HS-5 (cell line): ENCODE measurements around the gene LENEP.

ENCODE experiments used
- DNase-seq: peaks from one replicate; pipeline ENCODE4 v3.0.0-alpha.2; 2012; ENCODE audit warnings: low read depth

Gene LENEP

DNA sequence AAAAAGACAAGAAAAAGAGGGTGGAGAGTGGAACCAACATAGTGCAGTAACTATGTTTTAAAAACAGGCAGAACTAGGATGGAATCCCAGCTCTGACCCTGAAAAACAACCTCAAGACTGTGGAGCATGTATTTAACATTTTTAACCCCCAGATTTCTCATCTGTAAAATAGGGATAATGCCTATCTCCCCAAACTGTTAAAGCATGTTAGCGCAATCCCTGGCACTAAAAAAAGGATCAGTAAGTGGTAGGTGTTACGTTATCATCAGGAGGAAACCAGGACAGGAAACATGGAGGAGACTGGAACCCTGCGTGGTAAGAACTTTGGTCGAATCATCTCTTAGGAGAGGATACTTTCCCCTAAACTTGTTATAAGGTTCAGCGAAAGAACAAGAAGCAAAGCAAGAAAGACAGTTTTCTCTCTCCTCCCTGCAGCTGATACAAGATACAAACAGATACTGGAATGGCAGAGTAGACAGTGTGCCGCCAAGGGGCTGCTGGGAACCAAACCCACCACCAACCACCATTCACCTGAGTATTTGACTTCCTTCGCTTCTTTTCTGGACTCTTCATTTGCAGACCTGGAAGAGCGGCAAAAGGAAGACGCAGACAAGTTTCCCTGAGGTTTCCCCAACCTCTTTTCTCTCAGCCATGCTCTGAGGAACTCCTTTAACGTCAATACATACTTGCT is 32.8 kb upstream of the LENEP start:
- DNase-seq: no peak

DNA sequence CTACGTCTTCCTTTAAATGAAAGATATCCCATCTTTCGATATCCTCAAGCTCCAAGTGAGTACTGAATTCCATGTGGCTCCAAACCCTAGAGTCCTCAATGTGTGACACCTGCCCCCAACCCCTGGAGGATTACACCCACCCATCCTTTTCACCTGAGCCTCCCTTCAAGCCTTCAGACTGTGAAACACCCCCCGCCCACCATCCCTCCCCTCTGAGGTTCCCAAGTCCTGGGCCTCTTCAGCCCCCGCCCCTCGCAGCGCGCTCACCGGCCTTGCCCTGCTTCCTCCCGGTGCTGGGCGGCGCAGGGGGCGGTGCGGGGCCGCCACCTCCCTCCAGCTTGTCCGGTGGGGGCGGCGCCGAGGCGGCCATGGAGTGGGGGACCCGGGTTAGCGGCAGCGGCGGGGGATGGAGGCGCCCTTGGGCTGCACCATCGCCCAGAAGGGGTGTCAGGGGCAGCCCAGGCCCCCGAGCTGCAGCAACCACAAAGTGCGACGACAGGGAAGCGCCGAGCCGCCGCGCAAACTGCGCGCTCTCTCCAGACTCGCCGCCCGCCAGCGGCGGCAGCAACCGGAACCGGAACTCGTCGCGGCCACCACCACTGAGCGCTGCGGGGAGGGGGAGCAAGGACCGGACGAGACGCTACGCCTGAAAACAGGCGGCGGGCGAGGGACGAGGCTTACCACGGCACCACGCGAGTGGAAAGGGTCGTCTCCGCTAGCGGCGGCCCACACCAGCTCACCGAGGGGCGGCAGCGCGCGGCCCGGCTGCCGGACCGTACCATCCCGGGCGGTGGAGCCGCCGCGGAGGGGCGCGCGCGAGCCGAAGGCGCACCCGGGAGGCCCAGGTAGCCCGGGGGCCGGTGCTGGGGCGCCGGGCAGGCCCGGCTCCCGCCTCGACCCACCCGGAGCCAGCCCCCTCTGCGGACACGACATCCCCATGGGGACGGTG is 31.9 kb upstream of the LENEP start, which contains the start of gene PYGO2:
TSS of gene PYGO2 (minus strand) at position 576 of the 949 bp plus-strand sequence. CDS start at position 370, 206 bp downstream.
- DNase-seq: no peak

DNA sequence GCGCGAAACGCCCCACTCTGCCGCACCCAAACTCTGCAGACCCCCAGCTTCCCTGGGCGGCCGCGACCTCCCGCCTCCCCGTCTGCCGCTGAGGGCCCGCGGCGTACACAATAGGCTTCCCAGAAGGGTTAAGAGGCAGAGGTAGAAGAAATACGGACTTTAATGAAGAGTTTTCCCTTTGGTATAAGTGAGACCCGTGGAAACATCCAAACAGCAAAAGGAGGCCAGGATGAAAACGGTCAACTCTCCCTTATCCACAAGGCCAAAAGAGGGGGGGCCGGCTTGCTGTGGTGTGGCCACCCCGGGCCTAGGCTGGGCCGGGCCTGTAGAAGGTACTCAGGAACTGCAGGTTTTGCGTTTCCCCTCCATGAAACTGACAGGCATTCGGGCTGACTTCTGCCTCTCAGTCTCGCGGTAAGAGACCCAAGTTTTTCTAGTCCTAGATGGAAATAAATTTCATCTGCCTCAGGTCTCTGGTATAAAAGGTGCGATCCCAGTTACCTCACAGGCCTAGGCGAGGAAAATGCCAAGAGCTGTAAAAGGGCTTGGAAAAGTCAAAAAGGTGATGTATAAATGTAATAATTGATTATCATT is 31.1 kb upstream of the LENEP start:
- DNase-seq: no peak

DNA sequence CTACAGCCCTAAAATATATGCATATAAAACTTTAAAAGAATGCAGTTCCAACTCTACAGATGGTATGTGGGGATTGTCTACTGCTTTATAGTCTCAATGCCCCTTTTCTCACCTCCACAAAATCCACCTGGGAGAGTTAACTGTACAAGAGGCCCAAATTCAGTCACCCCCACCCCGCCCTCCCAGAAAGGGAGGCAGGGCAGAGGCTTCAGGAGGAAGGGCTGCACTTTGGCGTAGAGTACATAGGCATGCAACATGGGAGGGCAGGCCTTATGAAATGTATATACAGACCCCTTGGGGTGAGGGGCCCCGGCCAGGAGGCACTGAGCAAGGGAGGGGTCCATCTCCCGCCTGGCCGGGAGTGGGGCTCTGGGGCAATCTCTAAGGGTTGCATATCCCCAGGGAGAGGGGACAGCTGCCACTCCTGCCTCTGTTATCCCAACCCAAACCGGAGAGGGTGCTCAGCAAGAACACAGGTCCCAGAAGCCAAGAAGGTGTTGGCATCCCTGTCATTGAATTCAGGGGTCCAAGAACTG is 30.5 kb upstream of the LENEP start:
- no peak for DNase-seq

DNA sequence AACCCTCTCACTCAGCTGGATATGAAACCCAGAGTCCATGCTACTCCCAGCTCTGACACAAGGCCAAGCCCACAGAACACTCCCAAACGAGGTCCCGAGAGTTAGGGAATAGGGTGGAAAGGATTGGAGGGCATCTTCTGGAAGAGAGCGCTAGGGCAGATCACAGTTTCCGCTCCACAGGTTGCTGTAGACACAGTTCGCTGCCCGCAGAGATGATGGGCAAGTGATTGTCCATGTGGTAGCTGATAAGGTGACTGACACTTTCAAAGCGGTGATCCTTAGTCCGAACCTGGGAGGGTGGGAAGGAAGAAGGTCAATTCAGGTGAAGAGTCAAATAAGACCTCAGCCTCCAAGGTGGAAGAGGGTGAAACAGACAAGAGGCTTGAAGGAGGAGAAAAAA is 29.7 kb upstream of the LENEP start:
- DNase-seq: no peak

DNA sequence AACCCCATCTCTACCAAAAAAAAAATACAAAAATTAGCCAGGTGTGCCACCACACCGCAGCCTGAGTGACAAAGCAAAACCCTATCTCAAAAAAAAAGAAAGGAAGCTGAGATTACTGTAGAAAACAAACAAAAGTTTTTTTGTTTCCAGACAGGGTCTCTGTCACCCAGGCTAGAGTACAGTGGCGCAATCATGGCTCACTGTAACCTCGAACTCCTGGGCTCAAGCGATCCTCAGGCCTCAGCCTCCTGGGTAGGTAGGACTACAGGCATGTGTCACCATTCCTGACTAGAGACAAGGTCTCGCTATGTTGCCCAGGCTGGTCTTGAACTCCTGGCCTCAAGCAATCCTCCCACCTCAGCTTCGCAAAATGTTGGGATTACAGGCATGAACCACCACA is 29.0 kb upstream of the LENEP start:
- no peak for DNase-seq

DNA sequence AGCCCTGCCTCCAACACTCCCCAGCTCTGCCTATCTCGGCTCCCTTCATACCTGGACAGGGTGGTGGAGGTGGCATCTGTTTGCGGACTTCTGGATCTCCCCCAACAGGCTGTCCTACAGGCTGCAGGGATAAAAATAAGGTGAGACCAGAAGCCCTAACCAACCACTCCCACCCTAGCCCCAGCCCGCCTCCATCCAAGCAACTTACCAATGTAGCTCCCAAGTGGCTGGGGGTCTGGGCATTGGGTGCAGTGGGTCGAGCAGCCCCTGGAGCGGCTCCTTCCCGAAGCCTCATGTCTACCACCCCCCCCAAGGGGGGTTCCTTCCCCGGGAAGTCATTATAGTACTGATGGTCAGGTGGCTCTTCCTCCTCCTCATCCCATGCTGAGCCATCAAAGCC is 27.3 kb upstream of the LENEP start:
- DNase-seq: no peak

DNA sequence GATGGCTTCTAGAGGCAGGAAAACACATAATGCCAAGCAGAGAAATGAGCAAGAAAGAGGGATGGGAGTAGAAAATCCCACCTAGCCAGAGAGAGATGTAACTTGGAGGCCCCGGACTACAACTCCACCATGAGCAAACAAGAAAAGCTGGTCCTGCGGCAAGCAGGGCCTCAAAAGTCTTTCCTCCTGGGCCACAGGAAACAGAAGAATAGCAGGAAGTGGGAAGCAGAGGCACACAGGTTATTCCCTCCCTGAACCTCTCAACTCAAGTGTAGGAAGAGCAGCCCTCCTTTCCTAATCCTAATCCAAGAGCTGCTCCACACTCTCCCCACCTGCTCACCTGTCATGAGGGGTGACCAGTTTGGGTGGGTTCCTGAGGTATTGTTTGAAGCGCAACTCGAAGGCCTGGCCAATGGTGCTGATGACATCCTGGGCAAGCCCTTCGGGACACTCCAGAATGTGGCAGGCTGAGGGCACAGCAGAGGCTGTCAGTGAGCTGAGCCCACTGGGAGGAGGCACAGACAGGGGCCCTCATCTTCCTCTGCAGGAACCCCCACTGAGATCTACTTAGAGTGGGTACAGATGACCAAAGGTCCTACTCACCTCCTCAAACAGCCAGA is 25.9 kb upstream of the LENEP start:
- no peak for DNase-seq

DNA sequence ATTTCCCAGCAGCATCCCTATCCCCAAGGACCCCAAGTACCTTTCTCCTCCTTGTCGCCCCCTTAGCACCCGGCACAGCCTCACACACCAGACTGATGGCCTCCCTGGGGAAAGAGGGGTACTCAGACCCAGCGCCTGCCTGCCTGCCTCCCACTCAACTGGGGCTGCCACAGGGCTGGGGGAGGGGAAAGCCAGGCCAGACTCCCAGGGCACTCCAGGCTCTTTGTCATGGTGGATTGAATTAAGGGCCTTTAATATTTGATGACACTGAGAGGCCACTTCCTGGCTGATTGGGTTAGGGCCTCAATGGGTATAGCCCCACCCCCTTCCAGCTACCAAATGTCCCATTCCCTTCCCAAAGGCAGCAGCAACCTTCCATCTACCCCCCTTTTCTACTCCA is 24.7 kb upstream of the LENEP start:
- no peak for DNase-seq

DNA sequence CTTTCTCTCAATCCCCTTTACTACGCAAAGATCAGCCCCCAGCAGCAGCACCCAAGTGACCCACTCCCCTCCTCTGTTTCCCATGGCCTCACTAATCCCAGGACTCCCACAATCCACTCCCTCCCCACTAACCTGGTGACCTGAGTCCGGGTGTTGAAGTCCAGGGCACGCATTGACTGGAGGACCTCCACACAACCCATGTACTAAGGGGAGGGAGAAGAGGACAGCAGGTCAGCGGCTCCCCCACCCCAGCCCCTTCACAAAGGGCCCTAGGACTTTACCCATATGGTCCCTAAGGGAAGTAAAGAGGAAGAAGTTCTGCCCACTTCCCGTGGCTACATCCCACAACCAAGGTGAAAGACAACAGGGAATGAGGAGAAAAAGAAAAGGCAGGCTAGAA is 24.1 kb upstream of the LENEP start:
- DNase-seq: no peak

DNA sequence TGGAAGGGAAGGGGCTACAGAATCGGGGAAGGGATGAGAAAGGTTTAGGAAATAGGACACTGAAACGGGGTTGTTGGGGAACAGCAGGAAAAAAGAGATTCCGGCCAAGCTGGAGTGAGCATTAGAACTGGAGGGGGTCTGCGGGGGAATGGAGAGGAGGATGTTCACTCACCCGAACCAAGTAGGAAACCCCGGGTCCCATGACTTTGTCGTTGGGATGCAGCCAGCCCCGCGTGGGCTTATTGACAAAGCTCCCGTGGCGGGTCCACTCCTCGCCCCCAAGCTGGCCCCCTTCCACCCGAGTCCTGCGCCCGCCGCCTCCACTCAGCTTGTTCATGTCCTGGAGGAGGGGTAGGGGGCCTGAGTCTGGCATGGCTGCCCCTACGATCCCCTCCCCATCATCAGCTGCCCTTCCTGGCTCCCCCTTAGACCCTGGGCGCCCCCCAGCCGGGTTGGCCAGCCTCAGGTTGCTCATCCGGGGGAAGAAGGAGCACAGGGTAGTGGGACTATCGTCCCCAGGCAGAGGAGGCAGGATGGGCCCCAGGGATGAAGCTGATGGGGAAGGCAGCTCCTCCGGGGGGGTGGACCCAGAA is 23.4 kb upstream of the LENEP start:
- no peak for DNase-seq

DNA sequence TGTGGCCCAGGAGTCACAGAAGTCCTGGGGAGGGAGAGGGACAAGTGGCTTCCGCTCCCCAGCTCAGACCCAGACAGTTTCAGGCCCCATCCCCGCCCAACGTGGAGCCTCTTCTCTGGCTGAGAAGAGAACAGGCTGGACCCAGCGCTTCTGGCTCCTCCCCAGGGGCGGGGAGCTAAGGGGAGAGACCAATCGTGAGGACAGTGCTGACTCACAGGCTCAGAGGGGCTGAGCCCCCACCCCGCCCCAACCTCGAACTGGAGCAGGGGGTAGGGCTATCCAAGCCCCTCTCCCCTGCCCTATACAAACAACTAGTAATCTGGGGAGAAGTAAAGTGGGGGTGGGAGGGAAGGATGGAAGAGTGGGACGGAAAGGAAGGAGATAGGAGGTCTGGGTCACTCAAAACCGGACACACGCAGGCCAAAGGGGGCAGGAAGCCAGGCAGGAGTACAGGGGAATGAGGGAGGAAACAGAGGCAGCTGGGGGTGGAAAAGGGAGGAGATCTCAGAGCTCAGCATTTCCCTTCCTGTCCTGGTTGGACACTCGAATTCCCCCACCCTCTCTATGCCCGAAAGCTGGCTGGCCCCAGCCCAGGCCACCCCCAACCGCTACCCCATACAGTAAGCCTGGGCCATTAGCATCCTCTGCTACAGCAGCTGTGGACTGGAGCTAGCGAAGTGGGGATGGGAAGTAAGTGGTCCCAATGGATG is 22.6 kb upstream of the LENEP start, which contains the start of gene SHC1:
TSS of gene SHC1 (minus strand) at position 117 of the 710 bp plus-strand sequence. CDS start 221 bp downstream, outside the sequence.
- DNase-seq: peak; percentile 82

DNA sequence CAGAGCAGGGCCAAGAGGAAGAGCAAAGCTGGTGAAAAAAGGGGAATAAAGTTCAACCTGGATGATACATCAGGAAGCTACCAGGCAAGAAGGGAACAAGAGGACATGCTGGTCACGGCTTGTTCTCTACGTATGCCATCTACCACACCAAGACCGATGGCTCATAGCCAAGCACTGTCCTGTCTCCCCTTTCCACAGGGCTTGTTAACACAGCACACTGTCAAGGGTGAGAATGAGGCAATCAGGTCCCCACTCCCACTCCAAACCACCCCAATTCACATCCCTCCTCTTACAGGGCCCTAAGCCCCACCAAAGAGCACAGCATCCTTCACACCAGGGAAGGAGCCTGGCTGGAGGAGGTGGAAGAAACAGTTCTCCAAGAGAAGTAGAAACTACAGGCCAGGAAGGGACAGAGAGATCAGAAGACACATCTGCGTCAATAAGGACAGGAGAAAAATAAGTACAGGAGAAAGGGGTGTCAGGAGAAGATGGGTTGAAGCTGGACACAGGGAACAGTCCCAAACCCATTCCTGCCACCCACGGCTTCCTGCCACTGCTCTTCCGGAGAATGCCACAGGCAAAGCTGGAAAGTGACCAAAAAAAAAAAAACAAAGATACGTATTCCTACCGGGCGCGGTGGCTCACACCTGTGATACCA is 21.9 kb upstream of the LENEP start:
- no peak for DNase-seq

DNA sequence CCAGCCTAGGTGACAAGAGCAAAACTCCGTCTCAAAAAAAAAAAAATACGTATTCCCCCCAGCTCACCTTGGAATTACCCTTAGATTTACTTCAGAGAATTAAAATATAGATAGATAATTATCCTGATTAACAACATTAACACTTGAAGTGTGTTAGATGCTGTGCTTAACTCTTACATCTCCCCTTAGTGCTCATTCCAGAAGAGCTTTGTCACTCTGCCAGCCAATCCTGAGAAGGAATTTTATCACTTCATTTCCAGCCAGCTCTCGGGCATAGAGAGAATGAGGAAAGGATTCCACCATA is 21.2 kb upstream of the LENEP start:
- DNase-seq: no peak

DNA sequence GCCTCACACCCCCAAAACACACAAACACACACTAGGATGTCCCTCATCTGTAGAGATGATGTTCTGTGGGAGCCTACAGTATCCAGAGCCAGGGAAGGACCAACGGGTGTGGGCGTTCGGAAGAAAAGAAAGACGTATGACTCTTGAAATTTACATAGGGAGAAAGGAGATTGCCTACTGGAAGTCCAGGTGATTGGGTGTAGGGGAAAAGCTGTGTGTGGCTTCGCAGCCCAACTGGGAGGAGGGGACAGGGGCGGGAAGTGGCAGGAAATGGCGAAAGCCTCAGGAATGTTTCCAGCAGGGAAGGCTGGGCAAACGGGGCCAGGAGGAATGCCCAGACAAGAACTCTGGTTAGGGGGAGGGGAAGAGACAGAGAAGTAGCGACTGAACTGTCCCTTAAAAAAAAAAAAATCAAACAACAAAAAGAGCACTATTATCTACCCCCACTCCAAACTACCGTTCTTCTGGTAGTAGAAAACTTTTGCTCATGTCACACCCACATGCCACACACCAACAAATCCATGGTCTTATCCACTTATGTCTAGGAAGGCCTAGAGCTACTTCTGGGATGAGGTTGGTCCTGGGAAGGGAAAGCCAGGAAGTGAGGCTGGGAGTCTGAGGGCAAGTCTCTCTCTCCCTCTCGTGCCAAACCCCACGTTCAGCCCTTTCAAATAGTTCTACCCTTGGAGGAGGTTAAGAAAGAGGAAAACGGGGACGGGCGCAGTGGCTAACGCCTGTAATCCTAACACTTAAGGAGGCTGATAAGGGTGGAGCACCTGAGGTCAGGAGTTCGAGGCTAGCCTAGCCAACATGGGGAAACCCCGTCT is 20.7 kb upstream of the LENEP start:
- DNase-seq: peak; percentile 93

DNA sequence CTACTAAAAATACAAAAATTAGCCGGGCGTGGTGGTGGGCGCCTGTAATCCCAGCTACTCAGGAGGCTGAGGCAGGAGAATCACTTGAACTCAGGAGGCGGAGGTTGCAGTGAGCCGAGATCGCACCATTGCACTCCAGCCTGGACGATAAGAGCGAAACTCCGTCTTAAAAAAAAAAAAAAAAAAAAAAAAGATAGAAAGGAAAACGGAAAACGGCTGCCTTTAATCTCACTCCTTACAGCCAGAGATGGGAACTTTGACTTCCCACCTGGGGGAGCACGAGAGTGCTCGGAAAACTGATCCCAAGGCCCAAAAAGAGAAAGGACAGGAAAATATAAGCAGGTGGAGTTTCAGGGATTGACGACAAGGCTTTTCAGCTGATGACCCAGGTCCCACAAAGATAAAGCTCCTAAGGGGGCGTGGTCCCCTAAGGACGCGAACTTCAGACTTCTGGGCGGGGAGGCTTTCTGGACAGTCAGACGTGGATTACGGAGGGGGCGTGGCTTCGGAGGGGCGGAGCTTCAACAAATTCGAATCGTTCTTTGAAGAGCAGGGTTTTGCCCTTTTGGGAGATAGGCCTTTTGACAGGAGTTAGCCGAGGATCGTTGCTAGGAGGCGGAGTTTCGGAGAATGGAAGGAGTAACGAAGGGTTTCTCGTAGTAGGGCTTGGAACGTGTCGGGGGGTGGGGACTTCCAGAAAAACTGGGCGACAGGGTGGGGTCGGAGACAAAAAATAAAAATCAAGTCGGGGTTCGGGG is 19.9 kb upstream of the LENEP start:
- peak; percentile 96 for DNase-seq

DNA sequence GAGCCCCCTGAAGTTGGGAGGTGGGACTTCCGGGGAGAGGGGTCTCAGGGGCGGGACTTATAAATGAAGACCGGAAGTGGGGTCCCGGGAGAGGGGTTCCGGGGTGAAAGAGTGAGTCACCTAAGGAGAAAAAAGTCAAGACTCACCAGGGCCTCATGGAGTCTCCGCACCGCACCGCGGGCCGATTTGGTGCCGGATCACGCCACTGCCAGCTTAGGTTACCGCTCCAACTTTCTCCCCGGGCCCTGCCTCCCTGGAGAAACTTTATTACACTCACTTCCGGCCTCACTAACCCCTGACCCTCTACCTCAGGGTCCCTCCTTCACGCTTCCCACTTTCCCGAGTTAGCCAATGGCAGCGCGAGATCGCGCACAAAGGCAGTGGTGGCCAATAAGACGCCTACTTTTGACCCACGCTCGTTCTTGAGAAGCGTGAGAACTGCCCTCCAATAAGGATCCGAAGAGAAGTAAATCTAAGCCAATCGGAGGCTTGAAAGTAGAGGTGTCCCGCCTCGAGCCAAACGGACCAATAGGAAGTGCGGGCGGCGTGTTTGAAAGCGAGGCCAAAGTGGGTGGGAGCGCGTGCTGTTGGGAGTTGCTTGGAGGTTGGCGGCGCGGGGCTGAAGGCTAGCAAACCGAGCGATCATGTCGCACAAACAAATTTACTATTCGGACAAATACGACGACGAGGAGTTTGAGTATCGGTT is 19.1 kb upstream of the LENEP start, which contains the start of gene CKS1B:
TSS of gene CKS1B (plus strand) at position 580 of the 706 bp plus-strand sequence. CDS start at position 645, 65 bp downstream.
- peak; percentile 100 for DNase-seq

DNA sequence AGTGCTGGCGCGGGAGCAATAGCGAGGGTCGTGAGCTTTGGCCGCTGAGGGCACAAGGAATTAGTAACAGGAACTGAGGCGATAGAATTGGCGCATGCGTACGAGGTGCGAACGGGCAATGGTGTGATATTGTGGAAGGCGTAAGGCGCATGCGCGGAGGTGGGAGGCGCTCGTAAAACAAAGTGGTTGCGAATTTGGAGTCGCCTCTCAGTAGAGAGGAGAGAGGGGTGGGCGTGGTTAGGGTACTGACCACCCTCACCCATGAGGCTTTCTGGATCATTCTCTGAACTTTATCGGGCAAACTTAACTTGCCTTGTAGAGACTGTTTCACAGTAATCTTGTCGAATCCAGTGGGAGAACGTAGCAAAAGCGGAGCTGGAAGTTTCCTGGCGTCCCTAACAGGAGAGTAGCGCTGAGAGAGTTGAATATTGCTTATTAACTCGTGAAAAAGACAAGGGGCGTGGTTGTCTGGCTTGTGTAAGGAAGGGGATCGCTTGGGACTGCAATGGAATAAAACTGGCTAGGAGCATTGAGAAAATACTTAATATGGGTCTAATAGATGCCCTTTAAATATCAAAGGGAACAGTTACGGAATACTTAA is 18.5 kb upstream of the LENEP start:
- DNase-seq: peak; percentile 95
